ENCODE results near the gene RAB11FIP2. TPM values are rescaled to one million over a fixed set of nuclear protein-coding genes. Genes with fewer than 3 reads are reported as not detected.

Gene RAB11FIP2
- total and polyA plus RNA-seq, 4 donors: 3.0 to 11.5 (median 6.0) TPM

GRCh38 chr10:118027397-118027796, 19.3 kb downstream of the RAB11FIP2 start:
- no peak for DNase-seq (ENCODE audit: low spot score)
- WGBS: 97% methylated on average over 2 of the region's 2 CpGs
- no peaks in the 10 kb centered on the region for H3K27me3 ChIP-seq (ENCODE audit: control insufficient read depth in 4 of 4, insufficient read depth in 4 of 4, low read length in 3 of 4)
- TF ChIP-seq ZBTB33 (IDR thresholded peaks at IDR 0.05) (no peak), EGR1 (IDR thresholded peaks at IDR 0.05; ENCODE audit: low read depth in 2 of 2) (no peak), RAD21 (IDR thresholded peaks at IDR 0.05) (no peak), REST (IDR thresholded peaks at IDR 0.05) (no peak), HNF4G (IDR thresholded peaks at IDR 0.05) (no peak), RXRA (IDR thresholded peaks at IDR 0.05) (no peak), SP1 (IDR thresholded peaks at IDR 0.05) (no peak)
- no peak overlapping the region for H3K4me3 ChIP-seq (ENCODE audit: low read depth in 1 of 3, low read length in 3 of 3)
- no peaks in the 10 kb centered on the region for H3K36me3 ChIP-seq (ENCODE audit: control insufficient read depth in 4 of 4, insufficient read depth in 3 of 4, low read depth in 1 of 4, low read length in 3 of 4)
- H3K9me3 ChIP-seq (ENCODE audit: control insufficient read depth in 4 of 4, low read length in 3 of 4): no peaks in the 10 kb centered on the region
- no peaks in the 10 kb centered on the region for H3K4me1 ChIP-seq (ENCODE audit: control insufficient read depth in 4 of 4, insufficient read depth in 4 of 4, low read length in 3 of 4)
- no peak overlapping the region for H3K9ac ChIP-seq (ENCODE audit: low read depth in 1 of 2, low read length in 2 of 2)
- H3K27ac ChIP-seq (ENCODE audit: low read depth in 1 of 2, low read length in 2 of 2): no peak overlapping the region

- WGBS: 97% methylated on average over 4 of the region's 4 CpGs
Measured at GRCh38 chr10:118026936-118027335, 19.8 kb downstream of the RAB11FIP2 start.

More at GRCh38 chr10:118026936-118027335, 19.8 kb downstream of the RAB11FIP2 start:
- no peaks in the 10 kb centered on the region for H3K4me1 ChIP-seq (ENCODE audit: control insufficient read depth in 4 of 4, insufficient read depth in 4 of 4, low read length in 3 of 4)
- no peak for TF ChIP-seq CTCF (IDR thresholded peaks at IDR 0.05; ENCODE audit: low read depth, low read length, missing input control)
- no peak for TF ChIP-seq GABPA (IDR thresholded peaks at IDR 0.05 in 1 of 2, conservative IDR thresholded peaks at IDR 0.05 in 1 of 2)
- TF ChIP-seq HNF4A (conservative IDR thresholded peaks at IDR 0.05): no peak
- TF ChIP-seq HNF4G (IDR thresholded peaks at IDR 0.05): no peak
- no peak for TF ChIP-seq RXRA (IDR thresholded peaks at IDR 0.05)
- no peak for TF ChIP-seq ATF3 (IDR thresholded peaks at IDR 0.05)
- no peak for TF ChIP-seq MAX (IDR thresholded peaks at IDR 0.05)
- TF ChIP-seq SP1 (IDR thresholded peaks at IDR 0.05): no peak
- TF ChIP-seq TAF1 (conservative IDR thresholded peaks at IDR 0.05): no peak
- TF ChIP-seq FOXA1 (IDR thresholded peaks at IDR 0.05): no peak
- no peak for TF ChIP-seq YY1 (IDR thresholded peaks at IDR 0.05)
- TF ChIP-seq REST (IDR thresholded peaks at IDR 0.05): no peak
- no peak for TF ChIP-seq EGR1 (IDR thresholded peaks at IDR 0.05; ENCODE audit: low read depth in 2 of 2)
- TF ChIP-seq ZBTB33 (IDR thresholded peaks at IDR 0.05): no peak
- no peak for TF ChIP-seq JUND (IDR thresholded peaks at IDR 0.05)
- DNase-seq (ENCODE audit: low spot score): no peak
- H3K9ac ChIP-seq (ENCODE audit: low read depth in 1 of 2, low read length in 2 of 2): no peak overlapping the region
- H3K27ac ChIP-seq (ENCODE audit: low read depth in 1 of 2, low read length in 2 of 2): no peak overlapping the region
- H3K4me3 ChIP-seq (ENCODE audit: low read depth in 1 of 3, low read length in 3 of 3): no peak overlapping the region
- no peaks in the 10 kb centered on the region for H3K9me3 ChIP-seq (ENCODE audit: control insufficient read depth in 4 of 4, low read length in 3 of 4)
- H3K27me3 ChIP-seq (ENCODE audit: control insufficient read depth in 4 of 4, insufficient read depth in 4 of 4, low read length in 3 of 4): no peaks in the 10 kb centered on the region
- no peaks in the 10 kb centered on the region for H3K36me3 ChIP-seq (ENCODE audit: control insufficient read depth in 4 of 4, insufficient read depth in 3 of 4, low read depth in 1 of 4, low read length in 3 of 4)
